ENCODE data around the gene HOXD9. TPM values are rescaled to one million over a fixed set of nuclear protein-coding genes. Genes with fewer than 3 reads are reported as not detected.

HOXD9 gene
- polyA plus RNA-seq, 1 experiment, result 1.8 TPM

DNA sequence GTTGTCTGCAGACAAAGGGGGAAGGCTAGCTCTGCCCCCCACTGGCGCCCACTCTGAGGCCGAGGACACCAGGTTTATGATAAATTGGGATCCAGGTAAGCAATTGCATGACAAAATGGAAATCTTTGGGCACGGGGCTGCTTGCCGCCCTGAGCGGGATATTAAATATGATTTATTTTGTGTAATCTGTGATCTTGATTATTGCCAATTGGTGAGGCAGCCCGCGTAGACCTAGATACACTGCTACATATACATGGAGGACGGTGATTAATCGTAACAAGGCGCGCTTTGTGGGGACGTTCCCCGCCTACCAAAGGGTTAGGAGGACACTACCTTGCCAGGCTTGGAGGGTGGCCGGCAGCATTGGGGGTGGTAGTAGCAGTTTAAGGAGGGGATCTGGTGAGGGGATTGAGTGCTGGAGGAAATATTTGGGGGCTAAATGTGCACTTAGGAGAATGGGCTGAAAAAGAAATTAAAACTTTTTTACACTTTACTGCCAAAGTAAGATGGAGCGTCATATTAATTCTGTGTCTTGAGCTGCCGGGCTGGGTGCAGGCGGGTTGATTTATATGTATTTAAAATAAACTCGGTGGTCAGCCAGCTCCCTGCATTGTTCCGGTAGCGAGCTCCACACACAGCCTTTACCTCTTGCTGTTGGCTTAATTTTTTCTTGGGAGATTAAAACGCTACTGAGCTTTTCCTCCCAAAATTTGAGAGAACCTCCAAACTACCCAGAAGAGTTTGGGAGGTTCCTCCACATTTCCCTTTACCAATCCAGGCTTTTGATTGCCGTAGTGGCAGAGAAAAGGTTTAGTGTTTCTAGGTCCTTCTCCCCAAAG, 38.7 kb downstream of the HOXD9 start:
- no peak for DNase-seq (ENCODE audit: low read depth)
- Histone ChIP-seq H3K27me3 (ENCODE audit: control insufficient read depth, insufficient read depth, low read length) (peaks cover 78% of the 10 kb centered on the region), H3K4me3 (ENCODE audit: low read depth, low read length) (no peak overlapping the region), H3K36me3 (ENCODE audit: control insufficient read depth, insufficient read depth, low read length) (no peaks in the 10 kb centered on the region)
- TF ChIP-seq, protein P1, sequence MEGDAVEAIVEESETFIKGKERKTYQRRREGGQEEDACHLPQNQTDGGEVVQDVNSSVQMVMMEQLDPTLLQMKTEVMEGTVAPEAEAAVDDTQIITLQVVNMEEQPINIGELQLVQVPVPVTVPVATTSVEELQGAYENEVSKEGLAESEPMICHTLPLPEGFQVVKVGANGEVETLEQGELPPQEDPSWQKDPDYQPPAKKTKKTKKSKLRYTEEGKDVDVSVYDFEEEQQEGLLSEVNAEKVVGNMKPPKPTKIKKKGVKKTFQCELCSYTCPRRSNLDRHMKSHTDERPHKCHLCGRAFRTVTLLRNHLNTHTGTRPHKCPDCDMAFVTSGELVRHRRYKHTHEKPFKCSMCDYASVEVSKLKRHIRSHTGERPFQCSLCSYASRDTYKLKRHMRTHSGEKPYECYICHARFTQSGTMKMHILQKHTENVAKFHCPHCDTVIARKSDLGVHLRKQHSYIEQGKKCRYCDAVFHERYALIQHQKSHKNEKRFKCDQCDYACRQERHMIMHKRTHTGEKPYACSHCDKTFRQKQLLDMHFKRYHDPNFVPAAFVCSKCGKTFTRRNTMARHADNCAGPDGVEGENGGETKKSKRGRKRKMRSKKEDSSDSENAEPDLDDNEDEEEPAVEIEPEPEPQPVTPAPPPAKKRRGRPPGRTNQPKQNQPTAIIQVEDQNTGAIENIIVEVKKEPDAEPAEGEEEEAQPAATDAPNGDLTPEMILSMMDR (IDR thresholded peaks at IDR 0.05; ENCODE audit: insufficient read depth, low read depth, low read length), result no peak
- CTCF ChIA-PET, result interaction anchor here (1.2 to 2.8 kb wide), 6 partner anchors 14 to 476 kb away, joined by 3 to 12 read pairs (median 5); no protein-coding TSS in a partner anchor
- POLR2A ChIA-PET, result no interaction called here

DNA sequence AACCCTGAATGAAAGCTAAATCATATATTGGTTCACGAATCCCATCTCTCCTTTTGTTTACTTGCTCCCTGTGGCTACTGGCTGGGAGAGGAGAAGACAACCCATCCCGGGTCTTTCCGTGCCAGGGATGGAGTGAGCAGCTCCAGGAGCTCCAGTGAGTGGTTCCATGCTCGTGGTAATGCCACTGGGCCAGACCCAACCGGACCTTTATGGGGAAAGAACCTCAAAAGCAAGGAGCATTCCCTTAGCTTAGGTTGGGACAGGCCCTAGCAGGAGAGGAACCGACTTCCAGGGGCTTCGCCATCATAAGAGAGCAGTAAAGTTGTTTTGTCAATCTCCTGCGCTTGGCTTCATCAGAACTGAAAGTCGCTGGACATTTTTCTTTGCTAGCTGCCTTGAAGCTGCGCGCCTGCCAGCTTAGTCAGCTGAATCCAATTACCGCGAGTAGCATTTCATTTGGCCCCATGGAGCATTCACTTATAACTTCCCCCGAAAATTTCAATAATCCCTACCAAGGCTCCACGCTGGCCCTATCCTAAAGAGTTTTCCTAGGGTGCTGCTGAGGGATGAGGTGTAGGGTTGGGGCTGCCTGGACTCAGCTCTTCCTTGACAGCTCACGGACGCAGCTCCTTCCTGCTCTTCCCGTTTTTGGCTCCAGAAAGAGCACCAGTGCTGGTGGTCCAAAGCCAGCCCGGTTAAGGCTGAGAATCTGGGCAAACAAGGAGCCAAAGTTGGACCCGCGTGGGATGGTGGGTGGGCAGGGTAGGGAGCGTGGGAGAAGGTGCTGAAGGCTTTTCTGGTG, 39.5 kb downstream of the HOXD9 start:
- CTCF ChIA-PET, result interaction anchor here (0.6 to 2.8 kb wide), 8 partner anchors 8 to 986 kb away, joined by 3 to 12 read pairs (median 4); no protein-coding TSS in a partner anchor
- Histone ChIP-seq H3K36me3 (ENCODE audit: control insufficient read depth, insufficient read depth, low read length) (no peaks in the 10 kb centered on the region), H3K4me3 (ENCODE audit: low read depth, low read length) (no peak overlapping the region), H3K27me3 (ENCODE audit: control insufficient read depth, insufficient read depth, low read length) (peaks cover 73% of the 10 kb centered on the region)
- TF ChIP-seq, protein P1 (IDR thresholded peaks at IDR 0.05; ENCODE audit: insufficient read depth, low read depth, low read length), result no peak
- POLR2A ChIA-PET, result no interaction called here
- no peak for DNase-seq (ENCODE audit: low read depth)

DNA sequence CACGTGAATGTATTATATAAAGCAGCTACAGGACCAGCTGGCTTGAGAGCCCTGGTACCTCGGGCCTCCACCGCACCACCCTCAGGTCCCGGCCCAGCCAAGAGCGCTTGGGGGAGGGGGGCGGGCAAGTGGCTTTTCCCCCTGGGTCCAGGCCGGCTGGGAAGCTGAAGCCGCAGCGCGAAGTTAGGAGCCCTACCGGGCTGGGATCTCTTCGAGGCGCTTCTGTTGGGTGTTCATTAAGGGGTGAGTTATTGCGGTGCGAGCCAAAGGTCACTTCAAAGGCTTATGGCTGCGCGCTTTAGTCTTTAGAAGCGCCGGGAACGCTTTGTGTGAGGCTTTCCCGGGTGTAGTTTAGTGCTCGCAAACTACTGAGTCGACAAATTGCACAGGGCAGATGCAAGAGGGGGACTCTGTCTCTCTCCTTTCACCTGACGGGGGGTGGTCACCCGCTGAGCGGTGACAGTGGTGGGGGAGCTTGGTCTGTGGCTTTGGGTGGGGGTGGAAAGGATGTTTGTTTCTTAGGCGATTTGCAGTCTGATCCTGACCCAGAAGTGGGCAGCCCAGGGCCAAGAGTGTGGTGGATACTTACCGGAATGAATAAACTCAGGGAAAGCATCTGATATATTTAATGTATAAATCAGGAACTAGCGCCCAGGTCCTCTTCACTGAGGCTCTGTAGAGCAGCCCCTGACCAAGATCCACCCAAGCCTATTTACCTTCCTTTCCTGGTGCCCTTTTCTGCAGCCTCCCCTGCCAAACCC, 40.6 kb downstream of the HOXD9 start:
- peaks cover 69% of the 10 kb centered on the region for H3K27me3 ChIP-seq (ENCODE audit: control insufficient read depth, insufficient read depth, low read length)
- TF ChIP-seq, protein P1 (IDR thresholded peaks at IDR 0.05; ENCODE audit: insufficient read depth, low read depth, low read length), result no peak
- CTCF ChIA-PET, result interaction anchor here (1.2 to 2.8 kb wide), 3 partner anchors 9 to 292 kb away, joined by 3 to 12 read pairs (median 8); no protein-coding TSS in a partner anchor

DNA sequence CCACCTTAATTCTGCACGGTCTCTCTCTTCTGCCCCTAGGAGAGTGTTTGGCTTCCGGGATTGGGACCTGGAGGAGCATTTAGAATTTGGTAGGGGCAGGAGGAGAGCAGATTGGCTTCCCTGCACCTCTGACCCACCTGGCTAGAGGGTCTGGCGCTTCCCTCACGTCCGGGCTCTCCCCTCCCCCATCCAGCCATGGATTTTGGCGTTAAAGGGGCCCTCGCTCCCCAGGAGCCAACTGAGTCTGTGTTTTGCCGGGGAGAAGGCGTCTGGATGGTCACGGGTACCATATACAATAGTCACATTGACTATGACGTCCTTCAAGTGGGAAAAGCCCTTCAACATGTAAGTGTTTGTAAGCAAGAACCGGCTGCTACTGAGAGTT, 41.1 kb downstream of the HOXD9 start:
- POLR2A ChIA-PET, result no interaction called here
- no peaks in the 10 kb centered on the region for H3K36me3 ChIP-seq (ENCODE audit: control insufficient read depth, insufficient read depth, low read length)
- TF ChIP-seq, protein P1 (IDR thresholded peaks at IDR 0.05; ENCODE audit: insufficient read depth, low read depth, low read length), result no peak
- no peak for DNase-seq (ENCODE audit: low read depth)
- no peak overlapping the region for H3K4me3 ChIP-seq (ENCODE audit: low read depth, low read length)
- H3K27me3 ChIP-seq (ENCODE audit: control insufficient read depth, insufficient read depth, low read length), result peaks cover 65% of the 10 kb centered on the region
- CTCF ChIA-PET, result interaction anchor here (2.8 kb wide), 1 partner anchor 291 kb away, joined by 8 read pairs; no protein-coding TSS in a partner anchor

More for the DNA sequence above, 40.6 kb downstream of the HOXD9 start:
- H3K36me3 ChIP-seq (ENCODE audit: control insufficient read depth, insufficient read depth, low read length), result no peaks in the 10 kb centered on the region
- POLR2A ChIA-PET, result no interaction called here
- no peak overlapping the region for H3K4me3 ChIP-seq (ENCODE audit: low read depth, low read length)
- no peak for DNase-seq (ENCODE audit: low read depth)

Measured in BJ (cell line).